GM18502 (cell line): ENCODE measurements around the gene FOXN1.

Source experiments
- ATAC-seq: cut with Tn5 transposase; IDR thresholded peaks from one replicate; pipeline ENCODE4 v1.9.1; 2021; ENCODE audit warnings: mild to moderate bottlenecking; ENCODE audit not compliant: unreplicated experiment, poor library complexity

Gene FOXN1

DNA sequence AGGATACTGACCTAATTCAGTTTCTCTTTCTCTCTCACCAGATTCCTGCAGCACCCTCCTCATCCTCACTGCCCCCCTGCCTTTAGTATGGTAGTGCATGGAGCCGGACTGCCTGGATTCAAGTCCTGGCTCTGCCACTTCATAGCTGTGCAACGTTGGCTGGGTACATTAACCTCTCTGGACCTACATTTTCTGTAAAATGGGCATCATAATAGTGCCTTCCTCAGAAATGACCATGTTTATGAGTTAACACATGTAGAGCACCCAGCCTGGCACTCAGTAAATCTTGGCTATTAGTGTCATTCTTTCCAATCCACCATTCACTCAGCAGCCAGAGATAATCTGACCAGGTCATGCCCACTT is 39.0 kb downstream of the FOXN1 start:
- no peak for ATAC-seq

DNA sequence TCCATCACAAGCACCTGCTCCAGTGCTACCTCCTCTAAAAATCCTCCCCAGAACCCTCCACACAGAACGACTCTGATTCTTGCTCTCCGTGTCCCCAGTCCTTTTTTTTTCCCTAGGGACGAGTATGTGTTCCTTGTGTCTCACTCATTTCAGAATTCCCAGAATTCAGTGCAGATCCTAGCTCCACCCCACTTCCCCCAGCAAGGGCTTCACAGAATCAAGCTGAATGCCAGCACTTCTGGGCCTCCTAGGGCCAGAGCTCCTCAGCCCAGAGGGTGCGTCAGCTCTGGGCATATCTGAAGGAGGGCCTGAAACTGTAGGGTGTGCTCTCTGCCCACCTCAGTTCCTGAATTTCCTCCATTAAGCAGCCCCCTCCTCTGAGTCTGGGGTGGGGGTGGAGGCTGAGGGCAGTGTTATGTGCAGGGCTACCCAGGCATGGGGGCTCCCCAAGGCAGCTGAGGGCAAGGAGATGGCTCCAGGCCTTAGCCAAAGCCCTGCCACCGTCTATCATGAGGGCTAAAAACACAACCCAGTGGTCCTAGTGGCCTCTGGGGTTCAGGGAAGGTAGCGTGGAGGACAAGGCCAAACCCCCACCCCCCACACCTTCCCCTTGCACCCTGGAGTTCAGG is 39.8 kb downstream of the FOXN1 start:
- no peak for ATAC-seq

DNA sequence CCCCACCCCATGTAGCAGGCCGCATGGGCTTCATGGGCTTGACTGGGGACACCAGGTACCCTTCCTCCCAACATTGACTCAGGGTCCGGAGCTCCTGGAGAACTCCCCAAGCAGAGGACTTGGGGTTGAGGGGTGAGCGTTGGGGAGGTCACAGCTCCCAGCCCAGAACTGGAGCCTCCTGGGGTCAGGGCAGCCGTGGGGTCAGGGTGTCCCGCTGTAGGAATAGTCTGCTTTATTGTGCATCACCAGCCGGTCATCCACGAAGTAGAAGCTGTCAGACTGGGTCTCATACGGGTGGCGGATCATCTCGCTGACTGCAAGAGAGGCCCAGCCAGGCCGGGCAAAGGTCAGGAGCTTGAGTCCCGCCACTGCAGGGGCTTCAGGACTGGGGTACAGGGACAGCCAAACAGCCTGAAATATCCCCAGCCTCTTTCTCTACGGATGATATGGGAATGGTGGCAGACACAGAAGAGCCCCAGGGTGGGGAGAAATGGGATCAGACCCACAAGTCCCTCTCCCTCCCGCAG is 41.0 kb downstream of the FOXN1 start:
- no peak for ATAC-seq

DNA sequence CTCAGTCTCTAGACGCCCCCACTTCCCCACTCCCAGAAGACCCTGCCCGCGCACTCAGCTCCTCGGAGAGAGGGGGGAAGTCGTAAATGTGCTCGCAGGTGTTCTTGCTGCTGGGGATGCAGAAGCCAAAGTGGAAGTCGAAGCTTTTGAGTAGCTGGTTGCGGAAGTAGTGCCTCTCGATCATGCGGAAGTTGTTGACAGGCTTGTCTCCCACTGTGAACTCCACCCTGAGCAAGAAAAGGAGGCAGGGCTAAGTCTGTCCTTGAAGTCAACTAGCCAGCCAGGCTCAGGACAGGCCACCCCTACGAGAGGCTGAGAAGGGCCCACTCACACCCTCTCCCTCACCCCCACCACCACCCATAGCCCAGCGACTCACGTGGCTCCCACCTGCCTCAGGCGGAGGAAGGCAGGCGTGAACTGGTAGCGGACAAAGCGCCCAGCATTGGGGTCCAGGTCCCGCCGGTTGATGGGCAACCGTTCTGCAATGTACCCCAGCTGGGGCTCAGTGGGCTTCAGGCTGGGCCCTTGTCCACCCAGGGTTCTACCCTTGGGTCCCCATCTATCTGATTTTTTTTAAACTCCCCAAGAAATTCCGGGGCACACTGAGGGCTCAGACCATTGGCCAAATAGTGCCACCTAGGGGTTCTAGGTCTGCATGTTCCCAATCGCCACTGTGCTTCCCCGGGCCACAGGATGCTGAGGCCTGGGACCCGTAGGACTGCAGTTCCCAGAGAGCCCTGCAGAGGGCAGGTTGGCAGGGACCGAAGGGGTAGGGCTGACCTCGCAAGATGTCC is 41.7 kb downstream of the FOXN1 start:
- peak; percentile 51 for ATAC-seq

DNA sequence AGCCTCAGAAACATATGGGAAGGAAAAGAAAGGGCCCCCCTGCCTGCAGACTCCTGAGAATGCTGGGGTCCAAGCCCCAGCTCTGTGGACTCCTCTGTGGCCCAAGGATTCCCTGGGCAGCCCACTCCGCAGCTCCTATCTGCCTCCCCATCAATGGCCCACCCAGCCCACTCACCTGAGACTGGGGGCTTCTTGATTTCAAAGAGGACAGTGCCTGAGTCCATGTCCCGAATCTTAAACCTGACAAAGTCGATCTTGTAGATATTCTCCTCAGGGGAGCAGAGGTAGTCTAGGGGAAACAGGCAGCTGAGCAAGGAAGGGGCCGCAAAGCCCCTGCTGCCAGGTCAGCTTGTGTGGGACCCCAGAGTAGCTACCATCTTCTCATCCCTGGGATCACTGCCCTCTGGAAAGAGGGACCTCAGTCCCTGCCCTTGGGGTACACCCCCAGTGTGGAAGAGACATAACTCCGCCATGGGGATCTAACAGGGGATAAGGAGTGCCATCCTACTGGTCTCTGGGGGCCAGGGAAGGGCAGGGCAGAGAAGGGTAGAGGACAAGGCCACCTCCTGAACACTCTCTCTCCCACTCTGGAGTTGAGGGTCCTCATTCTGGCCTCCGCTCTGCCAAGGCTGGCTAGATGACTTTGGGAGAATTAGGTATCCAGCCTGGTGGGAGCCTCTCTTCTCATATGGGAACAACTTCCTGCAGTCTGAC is 42.4 kb downstream of the FOXN1 start:
- no peak for ATAC-seq

DNA sequence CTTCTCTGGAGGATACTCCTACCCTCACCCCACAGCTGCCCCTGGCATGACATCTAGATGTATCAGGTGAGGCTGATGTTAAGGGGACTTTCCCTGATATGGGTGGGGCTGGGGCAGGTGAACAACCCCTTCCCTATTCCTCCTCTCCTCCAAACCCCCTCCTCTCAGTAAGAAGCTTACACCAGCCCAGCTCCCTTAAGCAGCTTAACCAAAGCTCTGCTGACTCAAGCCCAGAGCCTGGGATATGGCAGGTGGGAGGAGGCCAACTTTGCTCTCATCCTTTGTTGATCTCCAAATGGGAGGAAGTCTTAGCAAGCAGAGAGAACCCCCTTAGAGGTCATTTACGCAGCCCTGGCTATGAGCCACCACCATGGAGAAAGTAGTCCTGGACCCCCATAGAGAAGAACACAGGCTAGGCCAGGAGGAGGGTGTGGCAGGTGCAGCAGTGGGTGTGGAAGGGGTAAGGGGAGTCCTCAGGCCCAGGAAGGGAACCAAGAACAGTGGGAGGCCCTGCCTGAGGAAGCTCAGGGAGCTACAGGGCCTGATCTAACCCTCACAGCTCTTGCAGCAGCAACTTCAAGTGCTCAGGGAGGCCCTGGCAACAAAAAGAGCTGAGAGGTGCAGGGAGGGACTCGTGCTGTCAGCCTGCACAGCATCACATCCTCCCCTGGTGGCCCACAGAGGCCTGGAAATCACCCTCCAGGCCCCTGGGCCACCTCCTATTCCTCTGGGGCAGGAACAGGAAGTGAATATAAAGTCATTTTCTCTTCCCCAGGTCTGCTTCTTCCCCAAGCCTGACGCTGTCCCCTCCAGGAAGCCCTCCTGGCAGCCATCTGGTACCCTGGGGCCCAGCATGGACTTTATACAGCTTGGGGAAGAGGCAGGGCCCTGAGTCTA is 43.3 kb downstream of the FOXN1 start:
- ATAC-seq = peak; percentile 44

DNA sequence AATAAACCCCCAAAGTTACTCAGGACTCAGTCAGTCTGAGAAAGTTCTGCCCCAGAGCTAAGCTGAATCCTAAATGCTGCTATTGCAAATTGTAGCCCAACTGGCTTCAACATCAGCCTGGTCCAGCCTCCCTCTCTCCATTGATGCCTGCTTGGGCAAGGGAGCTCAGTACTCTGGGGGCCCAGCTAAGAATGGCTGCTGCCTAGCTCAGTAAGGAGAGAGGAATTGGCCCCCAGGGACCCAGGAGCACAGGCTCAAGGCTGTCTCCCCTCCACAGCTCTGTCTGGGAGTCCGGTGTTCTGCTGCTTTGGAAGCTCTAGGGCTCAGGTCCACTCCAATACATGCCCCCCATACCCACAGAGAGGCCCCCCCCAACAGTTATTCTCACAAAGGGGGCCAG is 44.7 kb downstream of the FOXN1 start:
- no peak for ATAC-seq

DNA sequence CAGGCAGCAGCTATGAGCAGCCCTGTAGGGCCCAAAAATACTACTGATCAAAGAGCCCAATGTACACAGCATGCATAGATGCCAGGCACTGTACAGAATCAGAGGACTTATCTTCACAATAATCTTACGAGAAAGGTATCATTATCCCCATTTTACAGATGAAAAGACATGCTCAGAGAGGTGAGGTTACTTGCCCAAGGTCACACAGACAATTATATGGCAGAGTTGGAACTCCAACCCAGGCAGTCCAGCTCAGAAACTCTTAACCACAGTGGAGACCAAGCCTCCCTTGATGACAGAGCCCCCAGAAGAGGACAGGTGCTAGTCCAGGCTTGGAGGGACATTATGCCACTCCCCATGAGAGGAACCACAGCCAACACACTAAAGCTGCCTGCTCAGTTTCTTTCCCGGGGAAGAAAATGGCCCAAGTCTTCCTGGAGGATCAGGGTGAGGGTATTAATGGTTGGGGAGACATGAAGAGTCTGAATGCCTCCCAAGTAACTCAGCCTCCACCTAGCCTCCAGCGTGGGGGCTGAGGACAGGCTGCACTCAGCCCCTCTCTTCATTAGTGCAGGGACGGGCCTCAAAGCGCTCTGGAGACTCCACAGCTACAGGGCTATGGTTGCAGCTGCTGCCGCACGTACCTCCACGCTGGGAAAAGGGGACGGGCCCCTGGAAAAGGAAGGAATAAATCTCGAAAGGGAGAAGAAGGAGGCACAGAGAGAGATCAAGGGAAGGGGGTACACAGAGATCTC is 45.5 kb downstream of the FOXN1 start:
- no peak for ATAC-seq

DNA sequence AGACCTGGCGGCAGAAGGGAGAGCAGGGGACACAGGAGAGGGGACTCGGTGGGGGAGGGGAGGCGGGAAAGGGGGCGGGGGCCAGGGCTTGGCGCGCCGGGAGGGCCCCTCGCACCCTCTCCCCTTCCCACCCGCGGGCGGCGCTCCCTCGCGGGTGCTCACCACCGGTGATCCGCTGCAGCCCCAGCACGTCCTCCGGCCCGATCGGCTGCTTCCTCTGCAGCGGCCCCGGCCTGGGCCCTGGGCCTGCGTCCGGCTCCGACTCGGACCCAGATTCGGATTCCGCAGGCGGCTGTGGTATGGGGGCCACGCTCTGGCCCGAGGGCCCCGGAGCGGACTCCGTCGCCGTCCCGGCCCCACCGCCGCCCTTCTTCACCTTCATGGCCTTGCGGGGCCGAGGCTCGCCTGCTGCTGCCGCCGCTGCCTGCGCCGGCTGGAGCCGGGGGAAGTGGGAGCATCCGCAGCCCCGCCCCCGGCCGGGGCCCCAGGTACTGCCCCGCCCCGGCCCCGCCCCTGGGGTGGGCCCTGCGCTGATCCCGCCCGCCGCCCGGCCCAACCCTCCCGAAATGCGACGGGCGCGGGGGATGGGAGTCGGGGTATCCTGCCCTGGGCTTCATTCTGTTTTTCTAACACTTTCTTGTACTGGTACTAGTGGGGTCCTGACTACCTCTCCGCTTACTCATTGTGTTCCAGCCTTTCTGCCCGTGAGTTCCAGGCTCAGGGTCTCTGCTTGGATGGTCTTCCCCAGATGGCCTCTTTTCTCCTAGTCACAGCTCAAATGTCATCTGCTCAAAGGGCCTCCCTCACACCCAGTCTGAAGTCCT is 46.2 kb downstream of the FOXN1 start, which contains the start of gene UNC119:
Gene UNC119, minus strand, starts transcription at position 449 of the 824 bp plus-strand sequence. Its CDS starts 67 bp downstream, at position 382.
- ATAC-seq = peak; percentile 59

DNA sequence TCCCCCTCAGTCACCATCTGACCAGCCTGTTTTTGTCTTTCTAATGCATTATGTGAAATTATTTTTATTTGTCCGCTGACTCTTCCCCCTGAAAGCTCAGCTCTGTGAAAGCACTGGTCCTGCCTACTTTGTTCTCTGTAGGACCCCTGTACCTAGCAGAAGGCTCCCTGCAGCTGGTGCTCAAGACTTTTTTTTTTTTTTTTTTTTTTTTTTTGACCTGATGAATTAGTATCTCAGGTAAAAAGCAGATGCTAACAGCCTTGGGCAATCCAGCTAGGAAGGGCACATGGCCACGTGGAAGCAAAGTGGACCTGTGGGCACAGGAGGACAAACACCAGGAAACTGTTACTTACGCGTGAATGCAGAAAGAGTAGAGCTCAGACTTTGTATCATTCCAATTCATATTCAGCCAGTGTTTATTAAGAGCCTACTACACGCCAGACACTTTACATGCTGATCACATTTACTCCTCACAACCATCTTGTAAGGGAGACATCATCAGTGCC is 46.9 kb downstream of the FOXN1 start:
- no peak for ATAC-seq

DNA sequence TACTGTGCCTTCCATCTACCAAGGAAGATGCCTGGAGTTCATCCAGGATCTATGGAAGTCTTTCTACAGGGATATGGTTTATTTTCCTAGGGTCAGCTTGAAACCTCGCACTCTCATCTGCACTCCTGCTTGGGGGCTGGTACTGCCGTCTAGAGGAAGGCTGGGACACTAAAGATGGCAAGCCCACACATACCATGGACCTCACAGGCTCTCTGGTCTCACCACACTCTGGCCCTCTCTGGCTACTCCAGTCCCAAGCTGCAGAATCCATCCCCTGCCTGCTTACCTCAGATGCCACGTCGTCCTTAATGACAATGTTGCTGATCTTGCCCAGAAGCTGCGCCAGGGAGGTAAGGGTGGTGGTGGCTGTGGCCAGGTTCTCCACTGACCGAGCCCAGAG is 48.4 kb downstream of the FOXN1 start:
- no peak for ATAC-seq

DNA sequence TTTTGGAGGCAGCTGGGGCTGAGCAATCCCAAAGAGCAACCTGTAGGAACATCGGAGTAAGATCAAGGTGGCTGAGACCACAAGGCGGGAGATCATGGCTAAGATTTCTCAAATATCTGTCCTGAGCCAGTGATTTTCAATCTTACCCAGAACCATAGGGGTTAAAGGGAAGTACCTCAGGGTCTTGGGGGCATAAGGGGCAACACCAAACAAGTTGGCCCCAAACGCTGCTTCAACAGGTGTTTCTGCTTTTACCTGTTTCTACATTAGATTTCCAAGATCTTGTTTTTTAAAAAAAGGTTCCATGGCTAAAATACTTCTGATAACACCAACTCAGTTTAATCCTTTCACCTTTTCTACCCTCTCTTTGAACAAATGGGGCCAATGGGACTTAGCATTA is 48.9 kb downstream of the FOXN1 start:
- ATAC-seq = no peak

DNA sequence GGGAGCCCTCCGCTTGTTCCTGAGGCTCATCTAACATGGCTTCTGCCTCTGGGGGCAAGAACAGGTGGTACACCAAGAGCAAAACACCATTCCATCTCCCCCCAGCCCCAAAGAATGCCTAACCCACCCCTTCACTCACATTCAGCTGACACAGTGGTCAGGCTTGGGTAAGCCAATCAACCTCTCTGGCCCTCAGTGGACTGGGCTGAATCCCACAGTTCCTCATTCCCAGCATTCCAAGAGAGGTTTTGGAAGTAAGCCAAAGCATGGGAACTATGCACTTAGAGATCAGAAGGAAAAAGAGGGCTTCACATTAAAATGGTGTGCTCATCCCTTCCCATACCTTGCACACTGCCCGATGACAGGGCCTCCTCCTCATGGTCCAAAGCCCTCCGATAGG is 57.3 kb downstream of the FOXN1 start:
- ATAC-seq = no peak

DNA sequence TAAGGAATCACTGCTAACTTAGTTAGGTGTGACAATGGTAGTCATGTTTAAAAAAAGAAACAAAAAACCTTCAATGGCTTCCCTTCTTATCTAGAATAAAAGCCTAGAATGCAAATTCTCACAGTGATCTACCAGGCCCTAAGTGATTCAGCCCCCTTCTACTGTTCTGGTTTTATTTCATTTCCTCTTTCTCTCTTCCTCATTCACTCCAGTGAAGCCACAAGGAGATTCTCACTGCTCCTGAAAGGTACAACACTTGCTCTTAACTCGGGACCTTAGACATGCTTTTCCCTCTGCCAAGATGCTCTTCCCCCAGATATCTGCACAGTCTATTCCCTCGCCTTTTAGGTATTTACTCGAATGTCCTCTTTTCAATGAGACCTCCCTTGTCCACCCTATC is 61.5 kb downstream of the FOXN1 start:
- ATAC-seq = peak; percentile 42

DNA sequence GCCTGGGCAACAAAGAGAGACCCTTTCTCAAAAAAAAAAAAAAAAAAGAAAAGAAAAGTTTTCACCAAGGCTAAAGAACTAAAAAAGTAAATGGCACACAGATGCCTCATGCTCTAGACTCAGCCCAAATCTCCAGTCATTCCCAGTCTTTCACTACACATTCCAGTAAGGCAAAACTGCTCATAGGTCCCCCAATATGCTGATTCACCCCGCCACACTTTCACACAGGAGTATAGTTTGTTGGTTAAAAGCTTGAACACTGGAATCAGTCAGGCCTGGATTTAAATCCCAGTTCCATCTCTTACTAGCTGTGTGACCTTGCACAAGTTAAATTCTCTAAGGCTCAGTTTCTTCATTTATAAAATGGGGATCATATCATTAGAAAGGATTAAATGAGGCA is 63.3 kb downstream of the FOXN1 start:
- ATAC-seq = no peak

DNA sequence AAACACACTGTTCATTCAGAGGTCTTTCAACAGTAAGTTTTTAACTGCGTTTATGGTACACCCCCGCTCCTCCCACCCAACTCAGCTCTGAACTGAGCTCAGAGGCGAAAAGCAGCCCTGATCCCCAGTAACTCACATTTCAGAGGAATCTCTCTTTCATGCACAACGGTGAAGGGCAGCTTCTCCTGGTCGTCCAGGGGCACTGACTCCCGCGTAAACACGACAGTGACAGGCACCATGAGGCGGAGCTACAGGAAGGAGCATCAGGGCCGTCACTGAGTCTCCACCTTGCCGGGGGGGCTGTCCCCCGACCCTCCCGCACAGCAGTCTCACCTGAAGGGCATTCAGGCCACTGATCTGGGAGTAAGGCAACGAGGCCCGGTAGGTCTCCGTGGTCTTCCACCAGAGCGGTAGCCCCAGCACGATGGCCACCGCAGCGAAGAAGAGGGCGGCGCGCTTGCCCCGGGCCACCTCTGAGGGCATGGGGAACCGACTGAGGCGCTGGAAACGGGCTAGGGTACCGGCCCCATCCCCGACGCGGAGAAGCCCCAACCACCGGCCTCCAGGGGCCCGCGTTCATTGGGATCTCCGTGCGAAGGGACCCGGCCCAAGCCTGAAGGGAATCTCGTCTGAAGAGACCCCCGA is 64.7 kb downstream of the FOXN1 start:
- ATAC-seq = peak; percentile 34

DNA sequence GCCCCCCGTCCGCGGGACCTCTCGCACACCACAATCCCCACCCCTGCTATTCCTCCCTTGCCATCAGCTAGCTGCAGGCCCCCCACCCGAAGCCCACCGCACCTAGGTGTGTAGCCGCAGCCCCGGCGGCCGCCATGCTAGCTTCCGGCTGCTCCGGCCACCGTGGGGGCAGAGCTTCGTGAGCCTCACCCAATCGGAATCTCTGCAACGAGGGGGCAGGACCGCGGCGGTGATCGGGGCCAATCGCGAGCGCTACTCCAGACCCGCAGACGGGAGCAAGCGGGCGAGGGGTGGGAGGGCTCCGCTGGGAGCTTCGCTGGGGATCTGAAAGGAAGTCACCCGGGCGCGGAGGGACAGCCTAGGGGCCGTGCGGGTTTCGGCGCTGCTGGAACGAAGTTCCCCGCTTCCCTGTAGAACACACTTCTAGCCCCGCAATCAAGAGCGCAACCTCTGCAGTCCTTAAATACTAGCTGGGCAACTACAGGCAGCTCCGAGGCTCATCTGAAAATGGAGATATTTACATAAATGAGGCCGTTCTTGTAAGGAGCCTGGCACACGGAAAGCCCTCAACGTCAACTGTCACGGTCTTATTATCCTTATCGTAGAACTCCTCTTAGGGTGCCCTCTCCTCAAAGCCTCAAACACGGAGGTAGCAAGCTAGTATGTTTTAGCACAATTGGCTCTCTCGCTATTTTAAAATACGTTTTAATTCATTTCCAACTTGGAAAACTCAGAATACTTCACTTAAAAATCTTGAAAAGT is 65.4 kb downstream of the FOXN1 start, which contains the start of gene PIGS:
Gene PIGS, minus strand, starts transcription at position 164 of the 762 bp plus-strand sequence. Its CDS starts 28 bp downstream, at position 136.
- peak; percentile 90 for ATAC-seq
